GM12873 (cell line): ENCODE results near the gene MYO1B.

Source experiments
- TF ChIP-seq, protein P1 (sequence below): IDR thresholded peaks from 2 replicates; pipeline ENCODE4 v1.5.1; 2012; ENCODE audit warnings: low read depth, mild to moderate bottlenecking, moderate library complexity, low read length, control low read depth; ENCODE audit not compliant: insufficient read depth; ENCODE audit errors: missing control alignments

The MYO1B gene

DNA sequence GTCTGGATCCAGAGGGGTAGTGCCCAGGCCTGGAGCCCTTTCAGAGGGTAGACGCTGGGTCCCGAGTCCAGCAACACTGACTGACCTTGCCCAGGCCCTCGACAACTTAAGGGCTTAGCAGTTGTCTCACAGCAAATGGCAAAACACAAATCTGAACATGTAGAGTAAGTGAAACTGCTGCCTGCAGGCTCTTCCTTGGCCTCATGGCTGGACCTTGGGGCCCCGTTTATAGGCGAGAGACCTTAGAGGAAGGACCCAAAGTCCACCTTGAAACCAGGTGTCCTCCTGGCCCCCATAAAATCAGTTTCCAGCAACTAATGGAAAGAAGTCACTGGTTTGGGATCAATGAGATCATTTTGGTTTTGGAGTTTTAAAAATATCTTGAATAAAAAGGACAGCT, 154.4 kb downstream of the MYO1B start:
- TF ChIP-seq, protein P1, sequence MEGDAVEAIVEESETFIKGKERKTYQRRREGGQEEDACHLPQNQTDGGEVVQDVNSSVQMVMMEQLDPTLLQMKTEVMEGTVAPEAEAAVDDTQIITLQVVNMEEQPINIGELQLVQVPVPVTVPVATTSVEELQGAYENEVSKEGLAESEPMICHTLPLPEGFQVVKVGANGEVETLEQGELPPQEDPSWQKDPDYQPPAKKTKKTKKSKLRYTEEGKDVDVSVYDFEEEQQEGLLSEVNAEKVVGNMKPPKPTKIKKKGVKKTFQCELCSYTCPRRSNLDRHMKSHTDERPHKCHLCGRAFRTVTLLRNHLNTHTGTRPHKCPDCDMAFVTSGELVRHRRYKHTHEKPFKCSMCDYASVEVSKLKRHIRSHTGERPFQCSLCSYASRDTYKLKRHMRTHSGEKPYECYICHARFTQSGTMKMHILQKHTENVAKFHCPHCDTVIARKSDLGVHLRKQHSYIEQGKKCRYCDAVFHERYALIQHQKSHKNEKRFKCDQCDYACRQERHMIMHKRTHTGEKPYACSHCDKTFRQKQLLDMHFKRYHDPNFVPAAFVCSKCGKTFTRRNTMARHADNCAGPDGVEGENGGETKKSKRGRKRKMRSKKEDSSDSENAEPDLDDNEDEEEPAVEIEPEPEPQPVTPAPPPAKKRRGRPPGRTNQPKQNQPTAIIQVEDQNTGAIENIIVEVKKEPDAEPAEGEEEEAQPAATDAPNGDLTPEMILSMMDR = no peak

DNA sequence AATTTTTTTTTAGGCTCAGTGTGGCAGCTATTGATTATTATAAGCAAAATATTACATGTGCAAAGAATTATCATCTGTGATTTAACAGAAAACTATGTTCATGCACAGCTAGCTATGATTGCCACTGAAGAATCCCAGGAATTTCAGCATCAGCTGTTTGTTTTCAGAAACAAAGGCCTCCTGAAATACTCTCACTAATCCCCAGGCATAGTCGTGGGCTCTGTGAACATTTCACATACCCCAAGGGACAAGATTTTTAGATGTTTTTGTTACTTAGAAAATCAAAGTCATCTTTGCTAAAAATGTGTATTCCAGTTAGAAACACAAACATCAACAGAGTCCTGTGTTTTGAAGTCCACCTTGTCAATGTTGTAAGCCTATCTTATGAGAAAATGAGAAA, 156.1 kb downstream of the MYO1B start:
- TF ChIP-seq, protein P1 = no peak

DNA sequence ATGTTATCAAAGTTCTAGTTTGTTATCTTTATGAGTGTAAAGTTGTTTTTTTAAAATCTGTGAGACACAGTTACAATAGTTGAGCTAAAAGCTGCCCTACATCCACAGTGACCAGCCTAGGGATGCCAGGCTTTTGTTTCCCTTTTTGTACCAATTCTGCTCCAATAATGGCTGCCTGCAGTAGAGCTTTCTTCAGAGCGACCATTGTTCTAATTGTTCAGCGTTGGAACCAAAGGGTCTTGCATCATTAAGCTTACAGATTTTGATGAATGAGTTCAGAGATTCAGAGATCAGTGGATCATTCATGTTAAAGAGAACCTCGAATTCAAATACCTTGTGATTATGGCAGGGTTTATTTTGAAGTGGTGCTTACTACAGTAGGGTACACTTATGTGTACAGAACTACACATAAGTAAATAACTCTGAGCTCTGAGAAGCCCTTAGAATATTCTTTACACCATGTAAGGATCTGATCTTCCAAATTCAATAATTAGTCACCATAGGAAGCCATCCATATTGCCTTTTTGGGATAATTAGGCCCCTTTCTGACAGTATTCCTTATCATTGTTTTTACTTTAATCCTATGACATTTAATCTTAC, 157.9 kb downstream of the MYO1B start:
- TF ChIP-seq, protein P1 = no peak

DNA sequence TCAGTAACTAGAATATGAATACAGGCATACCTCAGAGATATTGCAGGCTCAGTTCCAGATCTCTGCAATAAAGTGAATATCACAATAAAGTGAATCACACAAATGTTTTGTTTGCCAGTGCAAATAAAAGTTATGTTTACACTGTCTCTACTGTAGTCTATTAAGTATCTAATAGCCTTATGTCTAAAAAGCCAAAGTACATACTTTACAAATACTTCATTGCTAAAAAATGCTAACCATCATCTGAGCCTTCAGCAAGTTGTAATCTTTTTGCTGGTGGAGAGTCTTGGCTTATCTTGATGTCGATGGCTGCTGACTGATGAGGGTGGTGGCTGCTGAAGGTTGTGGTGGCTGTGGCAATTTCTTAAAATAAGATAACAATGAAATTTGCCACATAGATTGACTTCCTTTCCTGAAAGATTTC, 159.4 kb downstream of the MYO1B start:
- TF ChIP-seq, protein P1 = no peak

DNA sequence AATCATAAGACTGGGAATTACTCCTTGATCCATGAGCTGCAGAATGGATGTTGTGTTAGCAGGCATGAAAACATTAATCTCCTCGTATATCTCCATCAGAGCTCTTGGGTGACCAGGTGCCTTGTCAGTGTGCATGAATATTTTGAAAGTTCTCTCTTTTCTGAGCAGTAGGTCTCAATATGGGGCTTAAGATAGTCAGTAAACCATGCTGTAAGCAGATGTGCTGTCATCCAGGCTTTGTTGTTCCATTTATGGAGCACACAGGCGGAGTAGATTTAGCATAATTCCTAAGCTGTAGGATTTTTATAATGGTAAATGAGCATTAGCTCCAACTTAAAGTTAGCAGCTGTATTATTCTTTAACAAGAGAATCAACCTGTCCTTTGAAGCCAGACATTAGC, 160.3 kb downstream of the MYO1B start:
- TF ChIP-seq, protein P1 = no peak

DNA sequence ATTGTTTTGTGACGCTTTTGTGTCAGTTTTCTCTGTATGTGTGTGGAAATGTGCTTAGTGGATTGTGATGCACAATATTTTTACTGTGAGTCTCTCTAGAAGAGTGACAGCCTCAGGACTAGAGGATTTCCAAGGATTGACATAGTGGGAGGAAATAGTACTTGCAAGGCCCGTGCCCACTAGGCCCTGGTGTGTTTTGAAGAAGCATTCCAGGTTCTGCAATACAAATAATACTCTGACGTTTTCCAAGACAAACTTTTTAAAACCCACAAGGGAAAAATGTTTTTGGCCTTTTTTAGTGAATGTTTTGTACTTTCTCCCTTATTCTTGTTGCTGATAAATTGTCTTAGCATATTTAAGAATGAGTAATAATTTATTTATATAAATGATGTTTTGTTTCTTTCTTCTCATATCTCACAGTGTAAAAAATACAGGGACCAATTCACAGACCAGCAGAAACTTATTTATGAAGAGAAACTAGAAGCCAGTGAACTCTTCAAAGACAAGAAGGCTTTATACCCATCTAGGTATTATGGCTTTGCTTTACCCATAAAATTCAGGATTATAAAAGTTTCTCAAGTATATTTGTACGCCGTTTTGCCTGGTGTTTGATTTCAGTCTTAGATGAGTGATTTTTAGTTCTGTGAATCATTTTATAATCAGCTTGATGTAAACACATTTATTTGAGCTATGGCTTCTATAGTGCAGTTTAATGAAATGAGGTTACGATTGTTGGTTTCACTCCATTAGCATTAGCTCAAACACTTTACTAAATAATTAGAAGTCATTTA, 165.6 kb downstream of the MYO1B start:
- TF ChIP-seq, protein P1 = no peak

DNA sequence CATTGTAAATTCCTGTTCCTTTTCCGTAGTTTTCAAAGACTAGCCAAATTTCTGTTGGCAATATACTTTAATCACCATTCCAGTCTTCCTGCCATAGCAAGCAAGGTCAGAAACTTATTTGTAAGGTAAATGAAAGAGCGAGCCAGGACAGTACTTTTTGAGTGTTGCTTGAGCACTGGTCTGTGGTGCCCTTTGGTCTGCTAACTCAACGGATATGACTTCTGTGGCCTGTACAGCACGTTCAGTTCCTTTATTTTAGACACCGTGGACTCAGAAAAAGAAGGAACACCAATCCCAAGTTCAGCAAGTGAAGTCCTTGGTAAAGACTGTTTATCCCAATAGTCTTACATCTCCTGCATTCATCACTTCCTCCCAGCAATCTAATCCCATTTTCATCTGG, 166.3 kb downstream of the MYO1B start:
- TF ChIP-seq, protein P1 = no peak
